ENCODE results near the gene GRB7.
A peak's percentile ranks its signal among the peaks of the same experiment; 100 is the strongest.
"Not testable (repeated sequence)": the region's sequence is repeated elsewhere in the genome, so short reads cannot be mapped to it uniquely, and the experiment has no call there.

GRB7 gene

GRCh38 chr17:39737760-39738567 lies at the start of gene GRB7:
GRB7 (plus strand) TSS chr17:39737938; CDS start chr17:39742302, 4,364 bp downstream.
- DNase-seq = peak; percentile 69

- no peak for DNase-seq
These were observed 49.3 kb upstream of the GRB7 start for GRCh38 chr17:39688475-39688835.

- DNase-seq = no peak
These were observed 48.8 kb upstream of the GRB7 start for GRCh38 chr17:39688945-39689344.

GRCh38 chr17:39694593-39694992 lies 43.1 kb upstream of the GRB7 start:
- no peak for DNase-seq

GRCh38 chr17:39695089-39695474 lies 42.7 kb upstream of the GRB7 start:
- DNase-seq = no peak

- DNase-seq = no peak
These were observed 41.0 kb upstream of the GRB7 start for GRCh38 chr17:39696731-39697130.

- no peak for DNase-seq
These were observed 39.8 kb upstream of the GRB7 start for GRCh38 chr17:39697961-39698360.

- DNase-seq = not testable (repeated sequence)
These were observed 38.5 kb upstream of the GRB7 start for GRCh38 chr17:39699157-39699817.

- no peak for DNase-seq
These were observed 38.0 kb upstream of the GRB7 start, which contains the start of gene ERBB2 for GRCh38 chr17:39699818-39700147. ERBB2 (plus strand) TSS chr17:39700064; CDS start chr17:39700239, 175 bp downstream.

- DNase-seq = no peak
These were observed 37.4 kb upstream of the GRB7 start for GRCh38 chr17:39700148-39700987.

GRCh38 chr17:39701012-39701783 lies 36.5 kb upstream of the GRB7 start:
- DNase-seq = no peak

GRCh38 chr17:39701784-39702422 lies 35.8 kb upstream of the GRB7 start:
- no peak for DNase-seq

GRCh38 chr17:39702901-39703893 lies 34.5 kb upstream of the GRB7 start:
- DNase-seq = no peak

GRCh38 chr17:39703913-39704312 lies 33.8 kb upstream of the GRB7 start:
- no peak for DNase-seq

- no peak for DNase-seq
These were observed 32.8 kb upstream of the GRB7 start for GRCh38 chr17:39704821-39705551.

- DNase-seq = no peak
These were observed 31.9 kb upstream of the GRB7 start for GRCh38 chr17:39705786-39706348.

- no peak for DNase-seq
These were observed 31.4 kb upstream of the GRB7 start for GRCh38 chr17:39706383-39706782.

GRCh38 chr17:39706921-39707337 lies 30.8 kb upstream of the GRB7 start:
- no peak for DNase-seq

GRCh38 chr17:39709319-39709997 lies 28.3 kb upstream of the GRB7 start:
- no peak for DNase-seq
